ENCODE results near the gene COG1. TPM values are rescaled to one million over a fixed set of nuclear protein-coding genes. Genes with fewer than 3 reads are reported as not detected.

Gene COG1
- total RNA-seq, 4 donors from 2014 or later: 54.2 to 126 (median 69.1) TPM

DNA sequence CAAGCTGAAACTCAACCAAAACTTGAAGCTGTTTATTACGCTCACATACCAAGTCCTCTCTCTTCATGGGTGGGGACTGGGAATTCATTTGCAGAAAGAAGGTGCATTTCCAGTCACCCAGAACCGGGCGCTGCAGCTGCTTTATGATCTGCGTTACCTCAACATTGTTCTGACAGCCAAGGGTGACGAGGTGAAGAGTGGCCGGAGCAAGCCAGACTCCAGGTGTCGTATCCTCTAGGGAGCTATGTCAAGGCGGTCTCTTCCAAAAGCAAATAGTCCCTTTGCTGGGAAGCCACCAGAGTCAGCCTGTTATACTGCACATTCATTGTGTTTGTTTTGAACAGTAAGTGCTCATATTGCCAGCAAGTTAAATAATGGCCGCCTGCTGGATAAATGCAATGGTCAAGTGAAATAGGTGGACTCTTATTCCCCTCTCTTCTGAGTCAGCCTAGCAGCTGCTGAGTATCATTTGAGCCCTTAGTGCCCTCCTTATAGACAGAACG, 12.7 kb downstream of the COG1 start:
- in situ Hi-C loops (cut with MboI; ENCODE audit: low pct_ligation_motif_present in 1 of 4, low pct_unique_long_range_greater_than_20kb in 1 of 4, low sequenced_read_pairs in 3 of 4): no loop called here
- Histone ChIP-seq H3K27ac (no peak overlapping the region), H3K4me1 (peaks cover 6 to 20% (median 17%) of the 10 kb centered on the region in 4 donors), H3K36me3 (peaks cover 0 to 61% (median 30%) of the 10 kb centered on the region in 4 donors), H3K9me3 (no peaks in the 10 kb centered on the region), H3K4me3 (no peak overlapping the region), H3K27me3 (no peaks in the 10 kb centered on the region)
- TF ChIP-seq EP300 (IDR thresholded peaks at IDR 0.05; ENCODE audit: low read depth) (no peak), POLR2A (IDR thresholded peaks at IDR 0.05) (no peak), POLR2AphosphoS5 (IDR thresholded peaks at IDR 0.05) (no peak)
- no peak for DNase-seq
- intact Hi-C loops (cut with DNase I; ENCODE audit: low total_unique reads): no loop called here
- 40 to 88% methylated on average over 1 to 10 of the region's 10 CpGs for WGBS, 2 donors (ENCODE audit: low coverage in 1 of 2)

DNA sequence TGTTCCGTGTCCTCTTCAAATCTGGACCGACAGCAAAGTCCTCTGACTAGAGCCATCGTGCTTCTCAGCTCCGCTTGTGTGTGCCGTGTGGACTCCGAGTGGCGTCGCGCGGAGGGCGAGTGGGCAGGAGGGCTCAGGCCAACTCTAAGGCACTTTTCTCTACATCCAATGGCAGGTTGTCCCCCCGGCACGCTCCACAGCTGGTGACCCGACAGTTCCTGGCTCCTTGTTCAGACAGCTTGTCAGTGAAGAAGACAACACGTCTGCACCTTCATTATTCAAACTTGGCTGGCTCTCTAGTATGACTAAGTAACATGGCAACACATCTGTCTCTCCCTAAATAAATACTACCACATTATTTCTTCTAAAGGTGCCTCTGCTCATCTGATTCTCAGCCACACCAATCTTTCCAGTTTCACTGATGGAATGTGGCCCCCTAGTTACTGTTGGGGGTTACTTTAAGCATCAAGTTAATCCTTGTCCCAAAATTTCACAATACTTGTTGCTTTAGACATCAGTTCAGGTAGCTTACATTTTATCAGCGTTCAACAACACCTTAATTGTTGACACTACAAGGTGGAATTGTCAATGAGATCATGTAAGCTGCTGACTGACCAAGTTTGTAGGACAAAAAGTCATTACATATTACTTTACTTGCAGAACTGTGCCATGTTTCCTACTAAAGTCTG, 15.4 kb downstream of the COG1 start:
- no peak overlapping the region for H3K27ac ChIP-seq
- H3K4me1 ChIP-seq: peaks cover under 1 to 11% (median 9%) of the 10 kb centered on the region in 4 donors
- no peak overlapping the region for H3K4me3 ChIP-seq
- TF ChIP-seq POLR2A (IDR thresholded peaks at IDR 0.05) (no peak), POLR2AphosphoS5 (IDR thresholded peaks at IDR 0.05) (no peak), EP300 (IDR thresholded peaks at IDR 0.05; ENCODE audit: low read depth) (no peak)
- TF ChIP-seq, protein P1, sequence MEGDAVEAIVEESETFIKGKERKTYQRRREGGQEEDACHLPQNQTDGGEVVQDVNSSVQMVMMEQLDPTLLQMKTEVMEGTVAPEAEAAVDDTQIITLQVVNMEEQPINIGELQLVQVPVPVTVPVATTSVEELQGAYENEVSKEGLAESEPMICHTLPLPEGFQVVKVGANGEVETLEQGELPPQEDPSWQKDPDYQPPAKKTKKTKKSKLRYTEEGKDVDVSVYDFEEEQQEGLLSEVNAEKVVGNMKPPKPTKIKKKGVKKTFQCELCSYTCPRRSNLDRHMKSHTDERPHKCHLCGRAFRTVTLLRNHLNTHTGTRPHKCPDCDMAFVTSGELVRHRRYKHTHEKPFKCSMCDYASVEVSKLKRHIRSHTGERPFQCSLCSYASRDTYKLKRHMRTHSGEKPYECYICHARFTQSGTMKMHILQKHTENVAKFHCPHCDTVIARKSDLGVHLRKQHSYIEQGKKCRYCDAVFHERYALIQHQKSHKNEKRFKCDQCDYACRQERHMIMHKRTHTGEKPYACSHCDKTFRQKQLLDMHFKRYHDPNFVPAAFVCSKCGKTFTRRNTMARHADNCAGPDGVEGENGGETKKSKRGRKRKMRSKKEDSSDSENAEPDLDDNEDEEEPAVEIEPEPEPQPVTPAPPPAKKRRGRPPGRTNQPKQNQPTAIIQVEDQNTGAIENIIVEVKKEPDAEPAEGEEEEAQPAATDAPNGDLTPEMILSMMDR (IDR thresholded peaks at IDR 0.05): no peak
- peaks cover 0 to 59% (median 21%) of the 10 kb centered on the region in 4 donors for H3K36me3 ChIP-seq
- no peaks in the 10 kb centered on the region for H3K27me3 ChIP-seq
- intact Hi-C loops (cut with DNase I; ENCODE audit: low total_unique reads) (no loop called here), in situ Hi-C loops (cut with MboI; ENCODE audit: low pct_ligation_motif_present in 1 of 4, low pct_unique_long_range_greater_than_20kb in 1 of 4, low sequenced_read_pairs in 3 of 4) (no loop called here)
- no peaks in the 10 kb centered on the region for H3K9me3 ChIP-seq
- 91% methylated on average over 16 of the region's 16 CpGs for WGBS, 2 donors (ENCODE audit: low coverage in 1 of 2)
- DNase-seq: no peak

DNA sequence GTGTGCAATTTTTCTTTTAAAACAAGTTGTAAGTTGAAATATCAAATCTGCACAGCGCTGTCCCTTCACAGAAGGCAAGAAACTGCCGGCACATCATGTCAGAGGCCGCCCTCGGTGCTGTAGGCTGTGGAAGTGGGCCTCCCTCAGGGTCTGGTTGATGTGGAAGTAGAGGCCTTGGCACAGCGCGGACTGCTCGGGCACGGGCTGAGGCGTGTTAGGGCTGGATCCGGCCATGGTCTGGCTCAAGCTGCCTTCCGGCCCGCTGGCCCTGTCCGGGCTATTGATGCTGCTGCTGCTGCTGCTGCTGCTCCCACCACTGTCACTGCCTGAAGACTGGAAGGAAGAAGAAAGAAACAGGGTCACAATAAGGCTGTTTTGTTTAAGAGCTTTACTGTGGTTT, 16.6 kb downstream of the COG1 start:
- no peak for DNase-seq
- no peaks in the 10 kb centered on the region for H3K27me3 ChIP-seq
- no peak overlapping the region for H3K4me3 ChIP-seq
- no peak overlapping the region for H3K27ac ChIP-seq
- H3K4me1 ChIP-seq: peaks cover 0 to 2% (median 0%) of the 10 kb centered on the region in 4 donors
- 60 to 96% methylated on average over 1 to 13 of the region's 13 CpGs for whole genome bisulfite sequencing, 2 donors (ENCODE audit: low coverage in 1 of 2)
- in situ Hi-C loops (cut with MboI; ENCODE audit: low pct_ligation_motif_present in 1 of 4, low pct_unique_long_range_greater_than_20kb in 1 of 4, low sequenced_read_pairs in 3 of 4): no loop called here
- H3K36me3 ChIP-seq: peaks cover 0 to 55% (median 20%) of the 10 kb centered on the region in 4 donors
- intact Hi-C loops (cut with DNase I; ENCODE audit: low total_unique reads): no loop called here
- no peaks in the 10 kb centered on the region for H3K9me3 ChIP-seq
- no peak for TF ChIP-seq POLR2A (IDR thresholded peaks at IDR 0.05)
- TF ChIP-seq, protein P1 (IDR thresholded peaks at IDR 0.05): no peak
- no peak for TF ChIP-seq POLR2AphosphoS5 (IDR thresholded peaks at IDR 0.05)
- no peak for TF ChIP-seq EP300 (IDR thresholded peaks at IDR 0.05; ENCODE audit: low read depth)

DNA sequence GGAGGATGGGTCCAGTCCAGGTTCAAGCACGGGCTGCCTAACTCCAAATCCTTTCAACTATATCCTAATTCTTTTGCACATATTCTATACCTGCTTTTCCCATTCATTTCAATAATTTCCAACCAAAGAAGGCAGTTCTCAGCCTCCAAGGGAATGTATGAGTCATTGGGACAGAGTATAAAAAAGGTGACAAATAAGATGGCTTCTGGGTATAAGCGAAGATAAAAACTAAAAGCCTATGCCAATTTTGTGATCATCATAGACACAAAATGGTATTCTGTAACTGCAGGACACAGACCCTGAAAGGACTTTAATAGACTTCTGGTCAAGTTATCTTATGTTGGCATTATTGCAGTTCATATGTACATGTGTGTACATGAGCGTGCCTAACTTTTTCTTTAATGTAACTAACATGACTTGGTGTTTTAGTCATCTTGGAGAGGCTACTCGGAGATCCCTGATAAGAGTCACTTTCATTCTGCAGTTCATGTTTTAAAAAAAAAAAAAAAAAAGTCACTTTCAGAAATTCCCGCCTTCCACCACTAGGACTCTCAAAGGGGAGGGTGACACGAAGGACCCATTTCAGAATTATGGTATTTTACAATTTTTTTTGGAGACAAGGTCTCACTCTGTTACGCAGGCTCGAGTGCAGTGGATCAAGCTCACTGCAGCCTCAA, 17.3 kb downstream of the COG1 start:
- Histone ChIP-seq H3K9me3 (no peaks in the 10 kb centered on the region), H3K4me3 (no peak overlapping the region), H3K27me3 (no peaks in the 10 kb centered on the region), H3K27ac (no peak overlapping the region), H3K4me1 (peaks cover 0 to 2% (median 0%) of the 10 kb centered on the region in 4 donors), H3K36me3 (peaks cover 0 to 52% (median 20%) of the 10 kb centered on the region in 4 donors)
- DNase-seq: no peak
- no peak for TF ChIP-seq POLR2AphosphoS5 (IDR thresholded peaks at IDR 0.05)
- TF ChIP-seq, protein P1 (IDR thresholded peaks at IDR 0.05): peak in 3 of 5 experiments; percentile 17 to 45 (median 23)
- intact Hi-C loops (cut with DNase I; ENCODE audit: low total_unique reads) (no loop called here), in situ Hi-C loops (cut with MboI; ENCODE audit: low pct_ligation_motif_present in 1 of 4, low pct_unique_long_range_greater_than_20kb in 1 of 4, low sequenced_read_pairs in 3 of 4) (no loop called here)
- WGBS, 2 donors (ENCODE audit: low coverage in 1 of 2): 76 to 85% methylated on average over 8 of the region's 8 CpGs

Measured in transverse colon (tissue), 4 donors.